Endodermal cell (in vitro differentiated cells): ENCODE data around the gene KCNH4. TPM values are rescaled to one million over a fixed set of nuclear protein-coding genes. Genes with fewer than 3 reads are reported as not detected.

ENCODE experiments used
- DNase-seq: peaks from one replicate; pipeline ENCODE4 v3.0.0-alpha.2; 2017
- H3K27ac ChIP-seq: 2 replicates; pipeline ENCODE4 v1.5.1; 2013; ENCODE audit warnings: mild to moderate bottlenecking, low read depth, low read length, moderate library complexity
- H3K27me3 ChIP-seq: 2 replicates; pipeline ENCODE4 v1.6.1; 2013; ENCODE audit warnings: mild to moderate bottlenecking, low read length, moderate library complexity; ENCODE audit not compliant: insufficient read depth, control insufficient read depth, poor library complexity, severe bottlenecking
- H3K36me3 ChIP-seq: 2 replicates; pipeline ENCODE4 v1.7.0; 2013; ENCODE audit warnings: mild to moderate bottlenecking, low read length, moderate library complexity; ENCODE audit not compliant: control insufficient read depth, insufficient read depth
- H3K4me1 ChIP-seq: one replicate; pipeline ENCODE4 v1.7.0; 2013; ENCODE audit warnings: low read length; ENCODE audit not compliant: control insufficient read depth, insufficient read depth
- H3K4me3 ChIP-seq: 2 replicates; pipeline ENCODE4 v1.5.1; 2013; ENCODE audit warnings: mild to moderate bottlenecking, low read length, moderate library complexity
- H3K9ac ChIP-seq: 2 replicates; pipeline ENCODE4 v1.6.1; 2013; ENCODE audit warnings: mild to moderate bottlenecking, low read length, moderate library complexity; ENCODE audit not compliant: poor library complexity, severe bottlenecking; ENCODE audit errors: extremely low read depth
- H3K9me3 ChIP-seq: 2 replicates; pipeline ENCODE4 v1.6.1; 2013; ENCODE audit warnings: mild to moderate bottlenecking, low read length, moderate library complexity; ENCODE audit not compliant: control insufficient read depth
- H3K27ac Mint-ChIP-seq: 2 replicates; pipeline ENCODE4 v1.8.0; 2020; ENCODE audit warnings: mixed read lengths
- H3K27me3 Mint-ChIP-seq: 2 replicates; pipeline ENCODE4 v1.8.0; 2021; ENCODE audit warnings: mild to moderate bottlenecking, mixed read lengths; ENCODE audit not compliant: insufficient read depth
- H3K36me3 Mint-ChIP-seq: 2 replicates; pipeline ENCODE4 v1.8.0; 2020; ENCODE audit warnings: low read depth, mixed read lengths
- H3K4me1 Mint-ChIP-seq: 2 replicates; pipeline ENCODE4 v1.8.0; 2020; ENCODE audit warnings: mixed read lengths
- H3K4me3 Mint-ChIP-seq: 2 replicates; pipeline ENCODE4 v1.8.0; 2020; ENCODE audit warnings: mild to moderate bottlenecking, moderate library complexity, mixed read lengths
- H3K9me3 Mint-ChIP-seq: 2 replicates; pipeline ENCODE4 v1.8.0; 2020; ENCODE audit warnings: mild to moderate bottlenecking, mixed read lengths
- WGBS, 2 experiments: methylation state at CpG; one replicate each; pipeline versions ENCODE4 v1.1.5 to v1.1.7; 2013; ENCODE audit warnings: missing lambda C conversion rate in 2 of 2, mixed read lengths in 1 of 2; ENCODE audit not compliant: insufficient coverage in 1 of 2, insufficient read length in 1 of 2; 5-methylcytosine and 5-hydroxymethylcytosine counted together
- total RNA-seq, 2 donors: library from RNA; stranded (reverse); fragmentation: NEBNext Ultra II Directional in 1 of 2; extraction: Animal tissue kit (Norgen Biotek cat#: 25700) in 1 of 2; gene quantifications; 2 replicates in 1 of 2; 3 replicates in 1 of 2; pipeline ENCODE4 v1.2.1, GENCODE V29; 2021
- TF ChIP-seq, protein P1 (sequence below): fragments of 200-600 bp; sonication (generic); conservative IDR thresholded peaks from 2 replicates; pipeline ENCODE4 v1.5.0; 2021; ENCODE audit warnings: antibody characterized with exemption, mild to moderate bottlenecking

KCNH4 gene
- total RNA-seq, 2 donors from 2014 or later = not detected

- 95 to 96% methylated on average over 7 of the region's 7 CpGs for WGBS, 2 experiments
- H3K9me3 Mint-ChIP-seq = no peaks in the 10 kb centered on the region
- no peak for DNase-seq
- no peak overlapping the region for H3K27ac ChIP-seq
- H3K27me3 ChIP-seq = no peaks in the 10 kb centered on the region
- H3K4me3 ChIP-seq = no peak overlapping the region
- H3K4me3 Mint-ChIP-seq = no peak overlapping the region
- TF ChIP-seq, protein P1, sequence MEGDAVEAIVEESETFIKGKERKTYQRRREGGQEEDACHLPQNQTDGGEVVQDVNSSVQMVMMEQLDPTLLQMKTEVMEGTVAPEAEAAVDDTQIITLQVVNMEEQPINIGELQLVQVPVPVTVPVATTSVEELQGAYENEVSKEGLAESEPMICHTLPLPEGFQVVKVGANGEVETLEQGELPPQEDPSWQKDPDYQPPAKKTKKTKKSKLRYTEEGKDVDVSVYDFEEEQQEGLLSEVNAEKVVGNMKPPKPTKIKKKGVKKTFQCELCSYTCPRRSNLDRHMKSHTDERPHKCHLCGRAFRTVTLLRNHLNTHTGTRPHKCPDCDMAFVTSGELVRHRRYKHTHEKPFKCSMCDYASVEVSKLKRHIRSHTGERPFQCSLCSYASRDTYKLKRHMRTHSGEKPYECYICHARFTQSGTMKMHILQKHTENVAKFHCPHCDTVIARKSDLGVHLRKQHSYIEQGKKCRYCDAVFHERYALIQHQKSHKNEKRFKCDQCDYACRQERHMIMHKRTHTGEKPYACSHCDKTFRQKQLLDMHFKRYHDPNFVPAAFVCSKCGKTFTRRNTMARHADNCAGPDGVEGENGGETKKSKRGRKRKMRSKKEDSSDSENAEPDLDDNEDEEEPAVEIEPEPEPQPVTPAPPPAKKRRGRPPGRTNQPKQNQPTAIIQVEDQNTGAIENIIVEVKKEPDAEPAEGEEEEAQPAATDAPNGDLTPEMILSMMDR = no peak
- no peak overlapping the region for H3K9ac ChIP-seq
- no peaks in the 10 kb centered on the region for H3K27me3 Mint-ChIP-seq
- no peaks in the 10 kb centered on the region for H3K36me3 ChIP-seq
- H3K9me3 ChIP-seq = no peaks in the 10 kb centered on the region
- H3K36me3 Mint-ChIP-seq = no peaks in the 10 kb centered on the region
- H3K4me1 Mint-ChIP-seq = peaks cover 7% of the 10 kb centered on the region
- H3K27ac Mint-ChIP-seq = peak overlapping the region; percentile 28
- peaks cover 3% of the 10 kb centered on the region for H3K4me1 ChIP-seq
Observed at GRCh38 chr17:42160531-42160910, 20.4 kb downstream of the KCNH4 start.

DNA sequence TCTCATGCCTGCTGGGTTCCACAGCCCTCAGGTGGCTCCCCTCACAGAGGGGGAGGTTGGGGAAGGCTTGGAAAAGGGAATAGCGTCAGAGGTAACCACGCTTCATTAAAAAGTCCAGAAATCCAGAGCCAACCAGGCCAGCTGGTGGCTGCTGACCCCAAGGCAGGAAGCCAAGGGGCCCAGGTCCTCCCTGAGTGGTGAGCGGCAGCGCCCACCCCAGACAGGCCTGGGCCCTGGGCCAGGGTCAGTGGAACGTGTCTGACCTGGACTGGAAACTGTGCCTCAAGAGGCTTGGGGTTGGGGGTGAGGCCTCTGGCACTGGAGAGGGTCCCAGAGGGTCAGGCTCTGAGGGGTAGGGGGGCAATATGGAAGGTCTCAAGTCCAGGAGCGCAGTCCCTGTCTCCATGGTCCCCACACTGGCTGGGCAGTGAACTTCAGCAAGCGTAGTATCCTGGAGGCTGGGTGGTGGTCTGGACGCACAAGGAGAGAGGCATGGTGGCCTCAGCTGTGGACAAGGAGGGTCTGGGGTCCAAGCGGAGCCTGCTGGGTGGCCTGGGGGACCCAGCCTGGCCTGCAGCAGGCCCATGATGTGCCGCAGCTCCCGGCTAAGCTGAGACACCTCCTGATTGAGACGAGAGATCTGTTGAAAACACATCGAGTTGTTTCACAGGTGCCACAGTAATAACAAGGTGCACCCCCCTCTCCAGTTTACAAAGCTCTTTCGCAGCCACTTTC is 21.0 kb downstream of the KCNH4 start:
- H3K27me3 ChIP-seq = no peaks in the 10 kb centered on the region
- peaks cover 6% of the 10 kb centered on the region for H3K4me1 ChIP-seq
- H3K4me3 ChIP-seq = no peak overlapping the region
- H3K27ac Mint-ChIP-seq = no peak overlapping the region
- WGBS, 2 experiments = 91 to 96% methylated on average over 11 to 14 of the region's 14 CpGs
- H3K36me3 Mint-ChIP-seq = no peaks in the 10 kb centered on the region
- TF ChIP-seq, protein P1 = no peak
- no peak overlapping the region for H3K27ac ChIP-seq
- H3K9me3 Mint-ChIP-seq = no peaks in the 10 kb centered on the region
- no peak for DNase-seq
- H3K9me3 ChIP-seq = no peaks in the 10 kb centered on the region
- H3K27me3 Mint-ChIP-seq = no peaks in the 10 kb centered on the region
- peaks cover 9% of the 10 kb centered on the region for H3K4me1 Mint-ChIP-seq
- no peak overlapping the region for H3K4me3 Mint-ChIP-seq
- no peak overlapping the region for H3K9ac ChIP-seq
- H3K36me3 ChIP-seq = no peaks in the 10 kb centered on the region

DNA sequence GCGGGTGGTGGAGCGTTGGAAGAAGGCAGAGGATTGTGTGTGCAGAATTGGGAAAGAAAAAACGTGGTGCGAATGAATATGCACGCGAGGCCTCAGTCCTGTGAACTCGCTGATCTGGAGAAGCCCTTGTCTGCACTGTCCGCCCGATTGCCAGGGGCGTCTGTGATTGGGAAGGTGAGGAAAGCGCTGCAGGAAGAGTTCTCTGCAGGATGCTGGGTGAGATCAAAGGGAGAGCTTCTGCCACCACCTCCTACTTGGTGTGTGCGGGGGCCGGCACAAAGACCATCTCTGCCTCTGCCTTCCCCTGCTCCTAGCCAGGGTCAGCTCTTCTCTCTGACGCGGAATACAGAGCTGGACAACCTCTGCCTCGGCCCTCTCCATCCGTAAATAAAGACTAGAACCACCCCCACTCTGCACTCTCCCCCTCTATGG is 25.3 kb downstream of the KCNH4 start:
- H3K27ac ChIP-seq = no peak overlapping the region
- H3K27me3 Mint-ChIP-seq = no peaks in the 10 kb centered on the region

More for the DNA sequence above, 25.3 kb downstream of the KCNH4 start:
- DNase-seq = peak; percentile 87
- Histone ChIP-seq H3K4me1 (peaks cover 9% of the 10 kb centered on the region), H3K9ac (peak overlapping the region; percentile 51), H3K36me3 (peaks cover 5% of the 10 kb centered on the region), H3K9me3 (no peaks in the 10 kb centered on the region), H3K4me3 (peak overlapping the region; percentile 86), H3K27me3 (no peaks in the 10 kb centered on the region)
- H3K4me3 Mint-ChIP-seq = peak overlapping the region; percentile 81
- peaks cover 4% of the 10 kb centered on the region for H3K36me3 Mint-ChIP-seq
- H3K4me1 Mint-ChIP-seq = peaks cover 20% of the 10 kb centered on the region
- TF ChIP-seq, protein P1 = no peak
- H3K27ac Mint-ChIP-seq = peak overlapping the region; percentile 91
- H3K9me3 Mint-ChIP-seq = no peaks in the 10 kb centered on the region
- 30% methylated on average over 14 to 17 of the region's 17 CpGs for WGBS, 2 experiments
